Body of pancreas (tissue), 4 donors: Measurements from ENCODE around the gene FBXL17. TPM values are rescaled to one million over a fixed set of nuclear protein-coding genes. Genes with fewer than 3 reads are reported as not detected.
A peak's percentile ranks its signal among the peaks of the same experiment; 100 is the strongest.
"Not testable (repeated sequence)": the region's sequence is repeated elsewhere in the genome, so short reads cannot be mapped to it uniquely, and the experiment has no call there.

ENCODE experiments used
- ATAC-seq: fragments of 150-250 bp; one replicate; pipeline ENCODE4 v1.9.1; 2016
- DNase-seq, 4 donors: peaks; one replicate each; pipeline ENCODE4 v3.0.0-alpha.2; 2019
- H3K27ac ChIP-seq, 4 donors: fragments of 200-600 bp; sonication (generic); 1 replicate in 3 of 4; 2 replicates in 1 of 4; pipeline versions ENCODE4 v1.5.1 to v1.6.1; 2016 to 2019; ENCODE audit warnings: mild to moderate bottlenecking in 1 of 4, mixed read lengths in 1 of 4, moderate library complexity in 1 of 4
- H3K27me3 ChIP-seq, 2 donors: fragments of 200-600 bp; sonication (generic); one replicate each; pipeline ENCODE4 v1.6.0; 2016; ENCODE audit warnings: mild to moderate bottlenecking in 1 of 2
- H3K36me3 ChIP-seq, 2 donors: fragments of 200-600 bp; sonication (generic); replicated peaks in 1 of 2; 2 replicates each; pipeline ENCODE4 v1.5.1; 2016; ENCODE audit warnings: low read depth in 2 of 2; ENCODE audit not compliant: insufficient read depth in 1 of 2
- H3K4me1 ChIP-seq: fragments of 200-600 bp; sonication (generic); one replicate; pipeline ENCODE4 v1.6.0; 2016
- H3K4me3 ChIP-seq, 2 donors: fragments of 200-600 bp; sonication (generic); 1 replicate in 1 of 2; 2 replicates in 1 of 2; pipeline ENCODE4 v1.5.1; 2016 to 2019
- H3K9me3 ChIP-seq, 3 donors: fragments of 200-600 bp; sonication (generic); 1 replicate in 2 of 3; 2 replicates in 1 of 3; pipeline ENCODE4 v1.5.1; 2016
- CTCF ChIP-seq, 7 experiments: fragments of 450-650 bp in 4 of 7; fragments of 200-600 bp in 3 of 7; sonication (generic) in 3 of 7; IDR thresholded peaks; one replicate each; pipeline ENCODE4 v1.5.1; 2016 to 2019; ENCODE audit warnings: antibody characterized with exemption in 7 of 7
- POLR2A ChIP-seq, 3 donors: fragments of 450-650 bp; IDR thresholded peaks; one replicate each; pipeline ENCODE4 v1.6.1; 2016; ENCODE audit warnings: antibody characterized with exemption in 3 of 3, mild to moderate bottlenecking in 2 of 3
- whole genome bisulfite sequencing, 2 donors: methylation state at CpG; one replicate each; pipeline ENCODE4 v1.1.5; 2017; 5-methylcytosine and 5-hydroxymethylcytosine counted together
- intact Hi-C: fragments of 100-400 bp; cut with DNase I; formaldehyde crosslinking; loops from one replicate; pipeline ENCODE4 v1.15.1; 2023
- total RNA-seq, 2 donors: library from RNA; depleted of rRNA; stranded (reverse); fragments of >200 nt; gene quantifications; one replicate each; pipeline ENCODE4 v1.1.0, GENCODE V29; 2016

The FBXL17 gene
- total RNA-seq, 2 donors from 2014 or later: 5.3 to 13.5 TPM

- no peak for DNase-seq
- no peak for ATAC-seq
- Histone ChIP-seq H3K36me3 (no peaks in the 10 kb centered on the region), H3K4me3 (no peak overlapping the region), H3K4me1 (no peaks in the 10 kb centered on the region), H3K27me3 (no peaks in the 10 kb centered on the region), H3K27ac (no peak overlapping the region), H3K9me3 (no peaks in the 10 kb centered on the region)
- 74 to 92% methylated on average over 2 of the region's 2 CpGs for WGBS, 2 donors
- intact Hi-C loops: no loop called here
- TF ChIP-seq CTCF (IDR thresholded peaks at IDR 0.05) (no peak), POLR2A (IDR thresholded peaks at IDR 0.05) (no peak)
These were observed 213.0 kb downstream of the FBXL17 start for GRCh38 chr5:108168915-108169314.

GRCh38 chr5:108167174-108167573 is 214.7 kb downstream of the FBXL17 start:
- H3K36me3 ChIP-seq: no peaks in the 10 kb centered on the region
- 94 to 98% methylated on average over 2 of the region's 2 CpGs for WGBS, 2 donors
- no peak overlapping the region for H3K27ac ChIP-seq
- intact Hi-C loops: no loop called here
- DNase-seq (no peak), ATAC-seq (no peak)
- H3K4me3 ChIP-seq: no peak overlapping the region
- H3K4me1 ChIP-seq: no peaks in the 10 kb centered on the region
- no peak for TF ChIP-seq POLR2A (IDR thresholded peaks at IDR 0.05)
- no peak for TF ChIP-seq CTCF (IDR thresholded peaks at IDR 0.05)
- no peaks in the 10 kb centered on the region for H3K9me3 ChIP-seq
- no peaks in the 10 kb centered on the region for H3K27me3 ChIP-seq

- no peaks in the 10 kb centered on the region for H3K27me3 ChIP-seq
- intact Hi-C loops: no loop called here
- no peaks in the 10 kb centered on the region for H3K4me1 ChIP-seq
- H3K27ac ChIP-seq: no peak overlapping the region
- no peak overlapping the region for H3K4me3 ChIP-seq
- ATAC-seq (no peak), DNase-seq (no peak)
- WGBS, 2 donors: 84 to 92% methylated on average over 2 of the region's 2 CpGs
- TF ChIP-seq CTCF (IDR thresholded peaks at IDR 0.05) (no peak), POLR2A (IDR thresholded peaks at IDR 0.05) (no peak)
- H3K36me3 ChIP-seq: no peaks in the 10 kb centered on the region
- no peaks in the 10 kb centered on the region for H3K9me3 ChIP-seq
These were observed 217.3 kb downstream of the FBXL17 start for GRCh38 chr5:108164574-108164973.

GRCh38 chr5:108152854-108153253 is 229.0 kb downstream of the FBXL17 start:
- H3K36me3 ChIP-seq, ATAC-seq, H3K4me3 ChIP-seq, DNase-seq, H3K27ac ChIP-seq, H3K27me3 ChIP-seq, H3K4me1 ChIP-seq, H3K9me3 ChIP-seq, intact Hi-C loops: not testable (repeated sequence)
- 100% methylated on average over 1 of the region's 1 CpG for WGBS, 2 donors

GRCh38 chr5:108149369-108149768 is 232.5 kb downstream of the FBXL17 start:
- WGBS, 2 donors: 92 to 93% methylated on average over 1 of the region's 1 CpG
- intact Hi-C loops: no loop called here
- Histone ChIP-seq H3K27ac (no peak overlapping the region), H3K9me3 (no peaks in the 10 kb centered on the region), H3K4me1 (no peaks in the 10 kb centered on the region), H3K27me3 (no peaks in the 10 kb centered on the region), H3K4me3 (no peak overlapping the region), H3K36me3 (no peaks in the 10 kb centered on the region)
- TF ChIP-seq POLR2A (IDR thresholded peaks at IDR 0.05): no peak
- DNase-seq: no peak
- no peak for ATAC-seq

GRCh38 chr5:108148715-108149139 is 233.2 kb downstream of the FBXL17 start:
- Histone ChIP-seq H3K4me3 (no peak overlapping the region), H3K4me1 (no peaks in the 10 kb centered on the region), H3K9me3 (no peaks in the 10 kb centered on the region), H3K36me3 (no peaks in the 10 kb centered on the region), H3K27ac (no peak overlapping the region), H3K27me3 (no peaks in the 10 kb centered on the region)
- TF ChIP-seq CTCF (IDR thresholded peaks at IDR 0.05): peak in 6 of 7 experiments; percentile 8 to 43 (median 32)
- TF ChIP-seq POLR2A (IDR thresholded peaks at IDR 0.05): no peak
- intact Hi-C loops: no loop called here
- ATAC-seq (no peak), DNase-seq (no peak)
